ENCODE measurements around the gene RHBG.

Gene RHBG

DNA sequence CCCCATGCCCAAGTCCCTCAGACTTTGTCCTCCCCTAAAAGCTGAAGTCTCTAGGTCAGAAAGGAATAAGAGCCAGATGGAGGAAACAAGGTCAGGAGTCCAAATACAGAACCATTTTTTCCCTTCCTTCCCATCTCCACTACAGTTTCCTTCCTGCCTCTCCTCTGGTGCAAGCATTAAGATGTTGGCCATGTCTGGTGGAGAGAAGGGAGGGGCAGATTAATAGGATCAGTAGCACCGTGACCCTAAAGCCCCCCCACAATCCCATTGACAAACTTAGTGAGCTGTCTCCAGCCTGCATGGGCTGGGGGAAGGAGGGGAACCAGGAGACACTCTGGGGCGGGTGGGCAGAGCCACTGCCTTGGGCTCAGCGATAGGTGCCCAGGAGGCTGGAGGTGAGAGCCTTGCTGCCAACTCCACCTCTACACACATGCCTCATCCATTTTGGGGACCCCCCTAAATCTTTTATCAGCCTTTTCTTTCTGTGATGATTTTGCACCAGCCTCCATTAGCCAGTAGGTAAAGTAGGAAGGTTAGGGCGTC is 59.8 kb downstream of the RHBG start:
- DNase-seq, result no peak

- DNase-seq, result no peak
Measured at GRCh38 chr1:156429313-156430060, 60.5 kb downstream of the RHBG start.

DNA sequence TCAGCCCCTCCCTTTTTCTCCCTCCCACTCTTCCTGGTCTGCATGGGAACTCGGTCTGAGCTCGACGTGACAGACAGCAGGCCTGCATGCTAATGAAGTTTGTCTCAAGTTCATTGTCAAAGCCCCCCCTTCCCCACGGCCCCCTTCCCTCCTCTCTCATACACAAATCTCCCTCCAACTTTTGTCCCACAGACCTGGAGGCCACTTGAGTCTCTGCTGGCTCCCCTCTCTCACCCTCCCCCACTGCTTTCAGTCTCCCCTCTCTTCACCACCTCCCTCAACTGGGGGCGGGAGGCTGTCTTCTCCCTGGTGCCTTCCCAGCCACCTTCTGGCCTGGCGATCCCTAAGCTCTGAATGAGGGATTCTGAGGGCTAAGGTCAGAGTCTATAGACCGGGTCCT is 61.3 kb downstream of the RHBG start:
- DNase-seq, result no peak

GRCh38 chr1:156430866-156431265 is 61.9 kb downstream of the RHBG start:
- DNase-seq, result no peak

DNA sequence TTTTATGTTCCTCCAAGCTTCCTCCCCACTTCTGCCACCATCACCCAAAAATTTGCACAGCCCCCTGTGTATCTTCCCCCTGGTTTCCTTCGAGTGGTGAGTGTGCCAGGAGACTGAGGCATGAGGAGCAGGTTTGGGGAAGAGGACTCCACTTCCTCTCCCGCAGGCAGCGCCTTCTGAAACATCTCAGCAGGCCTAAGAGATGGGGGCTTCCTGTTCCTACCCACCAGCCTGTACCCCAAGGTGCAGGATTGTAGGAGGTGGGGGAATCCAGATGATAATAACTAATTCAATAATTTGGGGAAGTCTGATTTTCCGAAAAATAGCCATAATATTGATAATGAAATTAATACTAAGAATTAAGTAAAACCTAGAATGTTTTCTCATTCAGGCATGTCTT is 62.4 kb downstream of the RHBG start:
- no peak for DNase-seq

GRCh38 chr1:156431769-156432668 is 63.0 kb downstream of the RHBG start:
- no peak for DNase-seq

DNA sequence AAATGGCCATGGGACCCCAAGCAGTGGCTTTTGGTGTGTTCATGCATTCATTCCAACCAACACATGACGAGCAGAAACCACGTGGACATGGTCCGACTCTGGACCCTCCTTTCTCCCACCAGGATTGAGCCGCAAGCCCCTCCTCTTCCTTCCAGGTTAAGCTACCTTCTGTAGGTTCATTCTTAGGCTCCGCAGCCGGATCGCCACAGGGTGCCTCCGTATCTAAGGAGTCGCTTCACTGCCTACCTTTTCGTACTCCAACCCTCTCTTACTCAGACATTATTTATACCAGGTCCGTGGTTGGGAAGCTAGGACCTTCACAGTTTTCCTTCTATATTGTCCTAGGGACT is 63.6 kb downstream of the RHBG start:
- DNase-seq, result no peak

GRCh38 chr1:156433032-156433431 is 64.0 kb downstream of the RHBG start:
- DNase-seq, result no peak

- no peak for DNase-seq
Measured at GRCh38 chr1:156433602-156434001, 64.6 kb downstream of the RHBG start.

Measured in NCI-H446 (cell line).